Sigmoid colon (tissue), 4 donors: Measurements from ENCODE around the gene ZNF672.

Experiments used
- CTCF ChIP-seq, 4 experiments: fragments of 450-650 bp in 3 of 4; fragments of 200-600 bp in 1 of 4; IDR thresholded peaks; one replicate each; pipeline ENCODE4 v1.5.1; 2016 to 2019; ENCODE audit warnings: antibody characterized with exemption in 4 of 4, mild to moderate bottlenecking in 3 of 4, moderate library complexity in 2 of 4
- EP300 ChIP-seq, 4 donors: sonication (generic); formaldehyde crosslinking; IDR thresholded peaks; one replicate each; pipeline ENCODE4 v1.6.1; 2017; ENCODE audit warnings: antibody characterized with exemption in 4 of 4
- POLR2A ChIP-seq, 2 donors: fragments of 450-650 bp; IDR thresholded peaks; one replicate each; pipeline ENCODE4 v1.6.1; 2016; ENCODE audit warnings: antibody characterized with exemption in 2 of 2, mild to moderate bottlenecking in 2 of 2, moderate library complexity in 2 of 2
- POLR2AphosphoS5 ChIP-seq, 4 donors: sonication (generic); formaldehyde crosslinking; IDR thresholded peaks; one replicate each; pipeline ENCODE4 v1.6.1; 2017; ENCODE audit warnings: antibody characterized with exemption in 4 of 4

DNA sequence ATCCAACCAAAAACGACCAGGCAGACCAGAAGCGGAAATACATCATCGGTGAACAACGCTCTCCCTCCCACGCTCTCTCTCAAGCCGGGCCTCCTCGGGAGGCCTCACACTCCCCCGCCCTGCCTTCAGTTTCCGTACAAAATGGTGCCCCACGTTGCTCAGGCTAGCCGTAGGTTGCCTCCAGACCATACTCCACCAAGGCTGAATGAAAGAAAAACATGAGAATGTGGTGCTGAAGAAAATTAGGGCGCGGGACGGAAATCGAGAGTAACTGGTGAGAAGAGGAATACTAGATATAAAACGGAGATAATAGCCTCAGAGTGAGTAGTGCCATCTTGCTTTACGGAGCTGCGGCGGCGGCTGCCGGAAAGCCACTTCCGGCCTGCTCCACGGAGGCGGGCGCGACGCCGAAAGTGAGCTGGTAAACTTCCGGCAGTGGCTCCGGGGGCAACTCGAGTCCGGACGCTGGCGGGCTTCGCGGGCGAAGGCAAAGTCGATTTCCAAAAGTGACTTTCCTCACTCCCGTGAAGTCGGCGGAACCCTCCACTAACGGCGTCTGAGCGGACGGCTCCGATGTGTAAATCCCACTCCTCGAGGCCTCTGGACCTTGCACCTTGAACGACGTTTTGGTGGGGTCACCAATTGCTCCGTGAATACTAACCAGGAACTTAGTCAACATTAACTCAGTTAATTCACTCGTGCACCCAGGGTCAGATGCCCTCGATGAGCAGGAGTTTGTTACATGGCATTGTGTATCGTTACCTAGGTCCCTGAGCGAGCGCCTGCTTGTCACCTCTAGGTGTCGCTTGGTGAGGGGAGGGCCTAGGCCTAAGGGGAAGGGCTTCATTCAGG lies 11.9 kb upstream of the ZNF672 start, which contains the start of gene SH3BP5L:
- TF ChIP-seq POLR2A (IDR thresholded peaks at IDR 0.05), result peak; percentile 62 to 80
- TF ChIP-seq CTCF (IDR thresholded peaks at IDR 0.05), result peak; percentile 32 to 56 (median 48)
- no peak for TF ChIP-seq EP300 (IDR thresholded peaks at IDR 0.05)
- peak; percentile 64 to 95 (median 84) for TF ChIP-seq POLR2AphosphoS5 (IDR thresholded peaks at IDR 0.05)
